Measurements from ENCODE around the gene CNTNAP2. TPM values are rescaled to one million over a fixed set of nuclear protein-coding genes. Genes with fewer than 3 reads are reported as not detected.

The CNTNAP2 gene
- total and polyA plus RNA-seq, 2 donors: 5.1 to 10.3 TPM

DNA sequence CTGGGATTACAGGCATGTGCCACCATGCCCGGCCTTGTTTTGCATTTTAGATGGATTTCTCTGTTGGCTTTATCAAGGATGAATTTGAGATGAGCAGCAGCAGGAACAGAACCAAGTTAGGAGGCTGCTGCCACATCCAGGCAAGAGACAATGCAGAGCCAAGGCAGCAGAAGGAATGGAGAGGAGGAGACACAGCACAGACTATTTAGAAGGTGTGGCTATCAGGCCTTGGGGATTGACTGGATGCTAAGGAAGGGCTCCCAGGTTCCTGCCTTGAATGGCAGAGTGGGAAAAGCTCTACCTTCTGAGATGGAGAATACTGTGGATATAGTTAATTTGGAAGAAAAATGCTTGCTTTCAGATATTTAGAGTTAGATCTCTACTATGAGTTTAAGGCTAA, 1989.3 kb downstream of the CNTNAP2 start:
- 92% methylated on average over 1 of the region's 1 CpG for WGBS
- Histone ChIP-seq H3K4me3 (ENCODE audit: low read length in 2 of 2) (no peak overlapping the region), H3K4me1 (ENCODE audit: control insufficient read depth in 2 of 2, insufficient read depth in 2 of 2, low read length in 2 of 2) (no peaks in the 10 kb centered on the region), H3K27me3 (ENCODE audit: control insufficient read depth in 2 of 2, insufficient read depth in 1 of 2, low read length in 1 of 2) (no peaks in the 10 kb centered on the region), H3K36me3 (ENCODE audit: control insufficient read depth in 2 of 2, insufficient read depth in 2 of 2, low read length in 1 of 2) (no peaks in the 10 kb centered on the region), H3K9me3 (ENCODE audit: control insufficient read depth in 2 of 2, insufficient read depth in 1 of 2, low read length in 1 of 2) (no peaks in the 10 kb centered on the region), H3K27ac (ENCODE audit: low read depth in 1 of 2, low read length in 1 of 2) (no peak overlapping the region)
- DNase-seq (ENCODE audit: low read depth in 6 of 9, low spot score in 9 of 9): no peak

DNA sequence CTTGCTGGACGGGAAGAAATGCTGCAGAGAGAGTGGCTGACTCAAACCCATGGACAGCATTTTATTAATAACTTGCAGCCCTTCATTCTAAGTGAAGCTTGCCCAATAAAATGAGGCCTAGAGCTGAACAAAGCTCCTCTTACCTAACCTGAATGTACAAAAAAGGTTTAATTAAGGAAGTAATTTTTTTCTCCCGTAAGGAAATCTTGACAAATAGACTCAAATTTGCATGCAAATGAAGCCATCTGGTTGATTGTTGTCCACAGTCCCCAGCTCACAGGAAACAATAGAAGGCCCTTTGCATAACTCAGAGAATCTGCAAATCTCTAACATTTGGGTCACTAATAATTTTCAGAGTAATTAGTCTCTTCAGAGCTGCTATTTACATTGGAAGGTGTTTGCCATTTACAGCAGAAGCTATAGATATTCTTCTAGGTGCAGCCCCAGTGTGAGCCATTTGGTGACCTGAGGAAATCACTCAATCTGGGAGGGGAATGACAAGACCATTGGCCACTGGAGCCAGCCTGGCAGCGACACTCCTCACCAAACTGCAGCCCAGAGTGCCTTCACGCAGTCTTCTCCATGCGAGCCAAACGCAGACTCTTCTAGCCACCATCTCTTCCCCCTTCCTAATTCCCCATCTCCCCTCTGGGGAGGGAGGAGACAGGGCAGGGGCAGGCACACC, 1991.0 kb downstream of the CNTNAP2 start:
- Histone ChIP-seq H3K27me3 (ENCODE audit: control insufficient read depth in 2 of 2, insufficient read depth in 1 of 2, low read length in 1 of 2) (no peaks in the 10 kb centered on the region), H3K4me1 (ENCODE audit: control insufficient read depth in 2 of 2, insufficient read depth in 2 of 2, low read length in 2 of 2) (no peaks in the 10 kb centered on the region), H3K4me3 (ENCODE audit: low read length in 2 of 2) (no peak overlapping the region), H3K27ac (ENCODE audit: low read depth in 1 of 2, low read length in 1 of 2) (no peak overlapping the region), H3K9me3 (ENCODE audit: control insufficient read depth in 2 of 2, insufficient read depth in 1 of 2, low read length in 1 of 2) (no peaks in the 10 kb centered on the region), H3K36me3 (ENCODE audit: control insufficient read depth in 2 of 2, insufficient read depth in 2 of 2, low read length in 1 of 2) (no peaks in the 10 kb centered on the region)
- 96% methylated on average over 6 of the region's 6 CpGs for WGBS
- no peak for DNase-seq (ENCODE audit: low read depth in 6 of 9, low spot score in 9 of 9)

DNA sequence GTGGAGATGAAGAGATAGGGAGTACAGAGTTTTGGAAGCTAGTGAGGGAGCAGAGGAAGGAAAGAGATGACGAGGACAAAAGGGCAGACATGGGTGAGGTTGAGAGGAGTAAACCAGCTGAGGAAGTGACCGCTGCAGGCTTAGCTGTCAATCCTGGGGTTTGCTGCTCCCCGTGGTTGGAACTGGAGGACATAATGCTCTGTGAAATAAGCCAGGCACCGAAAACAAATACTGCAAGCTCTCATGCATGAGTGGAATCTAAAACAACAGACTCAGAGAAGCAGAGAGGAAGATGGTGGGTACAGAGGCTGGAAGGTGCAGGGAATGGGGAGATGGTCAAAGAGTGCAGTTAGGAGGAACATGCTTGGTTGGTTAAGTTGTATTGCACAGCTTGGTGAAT, 1991.8 kb downstream of the CNTNAP2 start:
- H3K36me3 ChIP-seq (ENCODE audit: control insufficient read depth in 2 of 2, insufficient read depth in 2 of 2, low read length in 1 of 2): no peaks in the 10 kb centered on the region
- WGBS: 75% methylated on average over 4 of the region's 4 CpGs

DNA sequence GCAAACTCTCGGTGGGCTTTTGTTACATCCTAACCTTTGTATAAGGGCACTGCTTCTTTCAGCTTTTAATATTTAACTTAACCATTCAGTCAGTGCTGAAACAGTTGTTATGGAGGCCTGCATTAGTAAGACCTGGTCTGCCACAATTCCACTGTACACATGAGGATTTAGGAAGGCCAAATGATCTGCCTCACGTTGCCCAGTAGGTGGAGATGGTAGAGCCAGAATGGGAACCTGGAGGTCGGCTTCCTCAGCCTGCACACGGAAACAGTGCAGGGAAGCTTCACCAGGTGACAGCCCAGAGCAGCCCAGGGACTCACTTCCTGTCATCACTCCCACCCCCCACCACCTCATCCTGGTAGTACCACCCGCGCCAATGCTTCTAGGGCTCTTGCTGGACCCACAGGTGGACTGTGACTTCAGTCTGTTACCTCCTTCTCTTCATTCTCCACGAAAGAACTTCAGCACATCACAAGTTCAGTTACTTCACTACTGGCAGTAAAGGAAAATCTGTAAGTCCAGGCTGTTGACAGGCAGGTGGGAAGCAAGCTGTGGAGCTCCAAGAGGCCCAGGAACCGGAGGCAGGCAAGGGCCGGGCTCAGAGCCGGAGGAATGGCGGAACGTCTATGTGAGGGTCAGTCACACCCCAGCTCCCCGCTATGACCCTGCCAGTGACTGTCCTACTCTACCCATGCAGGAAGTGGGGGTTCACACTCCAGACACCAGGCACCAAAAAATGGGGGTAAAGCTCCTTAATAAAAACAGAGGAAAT, 1993.7 kb downstream of the CNTNAP2 start:
- no peaks in the 10 kb centered on the region for H3K36me3 ChIP-seq (ENCODE audit: control insufficient read depth in 2 of 2, insufficient read depth in 2 of 2, low read length in 1 of 2)
- no peaks in the 10 kb centered on the region for H3K9me3 ChIP-seq (ENCODE audit: control insufficient read depth in 2 of 2, insufficient read depth in 1 of 2, low read length in 1 of 2)
- no peaks in the 10 kb centered on the region for H3K4me1 ChIP-seq (ENCODE audit: control insufficient read depth in 2 of 2, insufficient read depth in 2 of 2, low read length in 2 of 2)
- 93% methylated on average over 13 of the region's 13 CpGs for WGBS
- no peak for DNase-seq (ENCODE audit: low read depth in 6 of 9, low spot score in 9 of 9)
- no peak overlapping the region for H3K27ac ChIP-seq (ENCODE audit: low read depth in 1 of 2, low read length in 1 of 2)
- H3K4me3 ChIP-seq (ENCODE audit: low read length in 2 of 2): no peak overlapping the region
- no peaks in the 10 kb centered on the region for H3K27me3 ChIP-seq (ENCODE audit: control insufficient read depth in 2 of 2, insufficient read depth in 1 of 2, low read length in 1 of 2)

More for the DNA sequence above, 1991.8 kb downstream of the CNTNAP2 start:
- no peaks in the 10 kb centered on the region for H3K4me1 ChIP-seq (ENCODE audit: control insufficient read depth in 2 of 2, insufficient read depth in 2 of 2, low read length in 2 of 2)
- H3K27ac ChIP-seq (ENCODE audit: low read depth in 1 of 2, low read length in 1 of 2): no peak overlapping the region
- no peaks in the 10 kb centered on the region for H3K9me3 ChIP-seq (ENCODE audit: control insufficient read depth in 2 of 2, insufficient read depth in 1 of 2, low read length in 1 of 2)
- H3K4me3 ChIP-seq (ENCODE audit: low read length in 2 of 2): no peak overlapping the region
- no peaks in the 10 kb centered on the region for H3K27me3 ChIP-seq (ENCODE audit: control insufficient read depth in 2 of 2, insufficient read depth in 1 of 2, low read length in 1 of 2)
- DNase-seq (ENCODE audit: low read depth in 6 of 9, low spot score in 9 of 9): no peak

DNA sequence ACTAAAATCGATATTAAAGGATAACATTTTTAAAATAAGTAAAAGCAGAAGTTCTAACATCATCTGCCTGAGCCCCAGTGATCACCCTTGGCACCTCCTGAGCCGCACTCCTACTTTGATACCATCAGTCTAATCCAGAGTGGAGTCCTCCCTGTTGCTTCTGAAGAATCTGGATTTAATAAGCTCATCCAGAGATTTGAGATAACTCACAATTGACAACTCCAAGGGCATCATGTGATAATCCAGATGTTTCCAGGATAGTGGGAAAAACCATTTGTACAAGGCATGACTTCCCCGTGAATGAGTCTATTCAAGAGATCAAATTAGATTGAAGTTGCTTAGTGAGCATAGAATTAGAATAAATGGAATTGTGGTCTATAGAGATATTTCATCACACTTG, 1998.2 kb downstream of the CNTNAP2 start:
- Histone ChIP-seq H3K27ac (ENCODE audit: low read depth in 1 of 2, low read length in 1 of 2) (no peak overlapping the region), H3K4me1 (ENCODE audit: control insufficient read depth in 2 of 2, insufficient read depth in 2 of 2, low read length in 2 of 2) (no peaks in the 10 kb centered on the region), H3K4me3 (ENCODE audit: low read length in 2 of 2) (no peak overlapping the region), H3K27me3 (ENCODE audit: control insufficient read depth in 2 of 2, insufficient read depth in 1 of 2, low read length in 1 of 2) (no peaks in the 10 kb centered on the region), H3K9me3 (ENCODE audit: control insufficient read depth in 2 of 2, insufficient read depth in 1 of 2, low read length in 1 of 2) (no peaks in the 10 kb centered on the region), H3K36me3 (ENCODE audit: control insufficient read depth in 2 of 2, insufficient read depth in 2 of 2, low read length in 1 of 2) (no peaks in the 10 kb centered on the region)
- no peak for DNase-seq (ENCODE audit: low read depth in 6 of 9, low spot score in 9 of 9)
- WGBS: 93% methylated on average over 3 of the region's 3 CpGs

DNA sequence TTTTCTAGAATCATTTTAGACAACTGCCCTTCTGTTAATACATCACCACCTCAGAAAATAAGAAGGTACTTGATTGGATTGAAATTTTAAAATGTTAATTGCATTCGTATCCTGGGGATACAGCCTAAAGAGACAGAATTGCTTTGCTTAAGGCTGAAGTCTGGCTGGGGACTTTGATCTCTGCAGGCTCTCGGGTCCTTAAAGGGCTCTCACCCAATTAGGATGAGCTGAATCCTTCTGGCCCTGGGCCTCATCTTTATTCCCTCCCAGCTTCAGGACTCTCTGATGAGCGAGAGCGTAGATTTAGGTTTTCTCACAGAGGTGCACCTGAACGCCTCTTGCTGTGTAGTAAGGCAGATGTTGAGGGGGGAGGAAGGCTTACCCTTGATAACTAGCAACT, 1998.7 kb downstream of the CNTNAP2 start:
- Histone ChIP-seq H3K4me3 (ENCODE audit: low read length in 2 of 2) (no peak overlapping the region), H3K27me3 (ENCODE audit: control insufficient read depth in 2 of 2, insufficient read depth in 1 of 2, low read length in 1 of 2) (no peaks in the 10 kb centered on the region), H3K27ac (ENCODE audit: low read depth in 1 of 2, low read length in 1 of 2) (no peak overlapping the region), H3K4me1 (ENCODE audit: control insufficient read depth in 2 of 2, insufficient read depth in 2 of 2, low read length in 2 of 2) (no peaks in the 10 kb centered on the region), H3K36me3 (ENCODE audit: control insufficient read depth in 2 of 2, insufficient read depth in 2 of 2, low read length in 1 of 2) (no peaks in the 10 kb centered on the region), H3K9me3 (ENCODE audit: control insufficient read depth in 2 of 2, insufficient read depth in 1 of 2, low read length in 1 of 2) (no peaks in the 10 kb centered on the region)
- WGBS: 91% methylated on average over 5 of the region's 5 CpGs
- no peak for DNase-seq (ENCODE audit: low read depth in 6 of 9, low spot score in 9 of 9)

DNA sequence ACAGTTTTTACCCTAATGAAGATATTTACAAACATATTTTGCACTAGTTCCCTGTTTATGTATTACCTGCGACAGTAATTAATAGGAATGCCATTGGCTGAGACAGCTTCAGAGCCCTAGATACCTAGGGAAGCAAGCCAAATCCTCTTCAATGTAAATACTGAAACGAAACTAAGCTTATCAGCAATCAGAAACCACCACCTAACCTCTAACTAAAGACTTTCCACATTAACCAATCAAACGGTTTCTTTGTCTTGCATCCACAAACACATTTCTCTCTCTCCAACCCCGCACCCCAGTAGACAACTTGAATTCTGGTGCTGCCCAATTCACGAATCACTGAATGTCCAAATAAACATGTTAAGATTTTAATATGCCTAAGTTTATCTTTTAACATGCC, 1999.6 kb downstream of the CNTNAP2 start:
- no peaks in the 10 kb centered on the region for H3K9me3 ChIP-seq (ENCODE audit: control insufficient read depth in 2 of 2, insufficient read depth in 1 of 2, low read length in 1 of 2)
- H3K4me1 ChIP-seq (ENCODE audit: control insufficient read depth in 2 of 2, insufficient read depth in 2 of 2, low read length in 2 of 2): no peaks in the 10 kb centered on the region
- peak in 1 of 9 donors; percentile 23 for DNase-seq (ENCODE audit: low read depth in 6 of 9, low spot score in 9 of 9)
- WGBS: 62% methylated on average over 5 of the region's 5 CpGs
- no peaks in the 10 kb centered on the region for H3K36me3 ChIP-seq (ENCODE audit: control insufficient read depth in 2 of 2, insufficient read depth in 2 of 2, low read length in 1 of 2)
- H3K4me3 ChIP-seq (ENCODE audit: low read length in 2 of 2): no peak overlapping the region
- H3K27ac ChIP-seq (ENCODE audit: low read depth in 1 of 2, low read length in 1 of 2): no peak overlapping the region
- no peaks in the 10 kb centered on the region for H3K27me3 ChIP-seq (ENCODE audit: control insufficient read depth in 2 of 2, insufficient read depth in 1 of 2, low read length in 1 of 2)

DNA sequence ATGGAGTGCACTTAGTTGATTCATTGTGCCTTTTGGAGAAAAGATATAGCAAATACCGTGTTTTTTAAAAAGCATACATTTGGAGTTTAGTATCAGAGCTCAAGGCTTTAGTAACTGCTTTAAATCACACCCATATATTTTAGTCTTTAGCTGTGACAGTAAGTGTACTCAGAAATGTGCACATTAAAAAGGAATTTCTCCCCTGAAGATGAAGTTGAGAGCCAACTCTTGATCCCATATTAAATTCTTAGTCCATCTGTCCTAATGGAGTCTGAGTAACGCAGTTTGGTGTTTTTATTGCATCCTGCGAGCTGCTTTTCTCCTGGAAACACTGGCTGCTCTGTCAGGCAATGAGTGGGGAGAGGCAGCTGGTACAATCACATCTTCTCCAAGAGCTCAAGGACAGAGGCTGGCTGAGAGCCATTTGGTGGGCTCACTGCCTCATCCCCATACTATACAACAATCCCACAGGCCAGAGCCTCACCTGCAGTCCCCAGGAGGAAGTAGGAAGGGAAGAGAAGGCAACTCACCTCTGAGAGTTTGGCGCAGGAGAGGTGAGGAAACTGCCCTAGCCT, 2000.3 kb downstream of the CNTNAP2 start:
- WGBS: 92% methylated on average over 4 of the region's 4 CpGs
- Histone ChIP-seq H3K27me3 (ENCODE audit: control insufficient read depth in 2 of 2, insufficient read depth in 1 of 2, low read length in 1 of 2) (no peaks in the 10 kb centered on the region), H3K27ac (ENCODE audit: low read depth in 1 of 2, low read length in 1 of 2) (no peak overlapping the region), H3K4me1 (ENCODE audit: control insufficient read depth in 2 of 2, insufficient read depth in 2 of 2, low read length in 2 of 2) (no peaks in the 10 kb centered on the region), H3K36me3 (ENCODE audit: control insufficient read depth in 2 of 2, insufficient read depth in 2 of 2, low read length in 1 of 2) (no peaks in the 10 kb centered on the region), H3K9me3 (ENCODE audit: control insufficient read depth in 2 of 2, insufficient read depth in 1 of 2, low read length in 1 of 2) (no peaks in the 10 kb centered on the region), H3K4me3 (ENCODE audit: low read length in 2 of 2) (no peak overlapping the region)
- DNase-seq (ENCODE audit: low read depth in 6 of 9, low spot score in 9 of 9): no peak

DNA sequence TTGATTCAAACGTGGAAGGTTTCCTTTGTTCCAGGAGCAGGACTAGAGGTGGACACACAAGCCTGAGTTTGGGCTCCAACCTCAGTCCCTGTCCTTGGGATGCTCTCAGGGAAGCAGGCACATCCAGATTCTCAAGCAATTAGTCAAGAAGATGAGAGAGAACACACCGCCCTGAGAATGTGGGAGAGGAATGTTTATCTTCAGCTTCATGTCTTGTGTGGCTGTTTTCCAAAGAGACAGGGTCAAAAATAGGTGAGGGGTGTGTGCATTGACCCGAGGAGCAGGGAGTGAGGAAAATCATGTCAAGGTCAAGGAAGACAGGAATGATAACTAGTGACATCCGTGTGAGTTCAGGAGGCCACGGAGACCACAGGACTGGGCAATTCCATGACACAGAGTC, 2001.8 kb downstream of the CNTNAP2 start:
- Histone ChIP-seq H3K4me1 (ENCODE audit: control insufficient read depth in 2 of 2, insufficient read depth in 2 of 2, low read length in 2 of 2) (no peaks in the 10 kb centered on the region), H3K9me3 (ENCODE audit: control insufficient read depth in 2 of 2, insufficient read depth in 1 of 2, low read length in 1 of 2) (no peaks in the 10 kb centered on the region)
- 76% methylated on average over 5 of the region's 5 CpGs for WGBS

More for the DNA sequence above, 2001.8 kb downstream of the CNTNAP2 start:
- H3K27me3 ChIP-seq (ENCODE audit: control insufficient read depth in 2 of 2, insufficient read depth in 1 of 2, low read length in 1 of 2): no peaks in the 10 kb centered on the region
- H3K4me3 ChIP-seq (ENCODE audit: low read length in 2 of 2): no peak overlapping the region
- DNase-seq (ENCODE audit: low read depth in 6 of 9, low spot score in 9 of 9): no peak
- no peaks in the 10 kb centered on the region for H3K36me3 ChIP-seq (ENCODE audit: control insufficient read depth in 2 of 2, insufficient read depth in 2 of 2, low read length in 1 of 2)
- no peak overlapping the region for H3K27ac ChIP-seq (ENCODE audit: low read depth in 1 of 2, low read length in 1 of 2)
